Cardiac muscle cell (in vitro differentiated cells and primary cell): Measurements from ENCODE around the gene TRIM13. TPM values are rescaled to one million over a fixed set of nuclear protein-coding genes. Genes with fewer than 3 reads are reported as not detected.

Experiments
- DNase-seq, 2 donors: peaks; one replicate each; pipeline versions ENCODE4 v3.0.0 to v3.0.0-alpha.2; 2010 to 2017; ENCODE audit warnings: low read depth in 1 of 2, low spot score in 1 of 2
- H3K27ac ChIP-seq: fragments of 200-600 bp; sonication (generic); 2 replicates; pipeline ENCODE4 v1.5.1; 2016
- H3K27me3 ChIP-seq: fragments of 200-600 bp; sonication (generic); 2 replicates; pipeline ENCODE4 v1.6.0; 2016; ENCODE audit warnings: control low read depth
- H3K36me3 ChIP-seq: fragments of 200-600 bp; sonication (generic); 2 replicates; pipeline ENCODE4 v1.5.1; 2016; ENCODE audit warnings: control low read depth
- H3K4me1 ChIP-seq: fragments of 200-600 bp; sonication (generic); 2 replicates; pipeline ENCODE4 v1.8.1; 2017; ENCODE audit warnings: low read depth, mild to moderate bottlenecking, mixed run types
- H3K4me3 ChIP-seq: fragments of 200-600 bp; sonication (generic); 2 replicates; pipeline ENCODE4 v1.5.1; 2016; ENCODE audit warnings: mild to moderate bottlenecking
- H3K9me3 ChIP-seq: fragments of 200-600 bp; sonication (generic); 2 replicates; pipeline ENCODE4 v1.5.1; 2017; ENCODE audit warnings: low read depth, mild to moderate bottlenecking, control low read depth
- CTCF ChIP-seq: IDR thresholded peaks from 2 replicates; pipeline ENCODE4 v1.5.1; 2012; ENCODE audit warnings: low read depth, mild to moderate bottlenecking, low read length
- polyA plus RNA-seq: library from polyadenylated mRNA; unstranded; fragments of >200 nt; fragmentation: Nextera tagmentation; extraction: Ambion mirVana; gene quantifications from 2 replicates; pipeline ENCODE4 v1.2.1, GENCODE V29; 2016
- total RNA-seq: library from RNA; depleted of rRNA; stranded (reverse); fragments of >200 nt; gene quantifications from 2 replicates; pipeline ENCODE4 v1.2.3, GENCODE V29; 2016

The TRIM13 gene
- total and polyA plus RNA-seq, 2 experiments from 2014 or later = 13.7 to 19.1 TPM

- H3K27ac ChIP-seq = no peak overlapping the region
- no peak for DNase-seq
- peaks cover 2% of the 10 kb centered on the region for H3K9me3 ChIP-seq
- no peaks in the 10 kb centered on the region for H3K27me3 ChIP-seq
- H3K4me3 ChIP-seq = no peak overlapping the region
- H3K4me1 ChIP-seq = no peaks in the 10 kb centered on the region
- no peaks in the 10 kb centered on the region for H3K36me3 ChIP-seq
- TF ChIP-seq CTCF = no peak
These were observed 40.7 kb upstream of the TRIM13 start for GRCh38 chr13:49956131-49956530.

- Histone ChIP-seq H3K27ac (no peak overlapping the region), H3K4me3 (no peak overlapping the region), H3K4me1 (no peaks in the 10 kb centered on the region), H3K27me3 (no peaks in the 10 kb centered on the region), H3K36me3 (no peaks in the 10 kb centered on the region), H3K9me3 (peaks cover 2% of the 10 kb centered on the region)
- no peak for DNase-seq
- no peak for TF ChIP-seq CTCF
These were observed 38.5 kb upstream of the TRIM13 start for GRCh38 chr13:49958321-49958720.

GRCh38 chr13:49967456-49967855, 29.4 kb upstream of the TRIM13 start:
- no peak overlapping the region for H3K27ac ChIP-seq
- no peaks in the 10 kb centered on the region for H3K9me3 ChIP-seq
- no peak for DNase-seq
- H3K36me3 ChIP-seq = no peaks in the 10 kb centered on the region
- no peaks in the 10 kb centered on the region for H3K4me1 ChIP-seq
- no peaks in the 10 kb centered on the region for H3K27me3 ChIP-seq
- no peak overlapping the region for H3K4me3 ChIP-seq
- TF ChIP-seq CTCF = no peak

GRCh38 chr13:49972709-49973108, 24.1 kb upstream of the TRIM13 start:
- no peak for DNase-seq
- H3K9me3 ChIP-seq = no peaks in the 10 kb centered on the region
- no peaks in the 10 kb centered on the region for H3K4me1 ChIP-seq
- TF ChIP-seq CTCF = no peak
- H3K27me3 ChIP-seq = no peaks in the 10 kb centered on the region
- no peak overlapping the region for H3K4me3 ChIP-seq
- H3K36me3 ChIP-seq = no peaks in the 10 kb centered on the region
- H3K27ac ChIP-seq = no peak overlapping the region

- Histone ChIP-seq H3K36me3 (no peaks in the 10 kb centered on the region), H3K9me3 (no peaks in the 10 kb centered on the region), H3K27me3 (no peaks in the 10 kb centered on the region), H3K4me3 (no peak overlapping the region), H3K27ac (no peak overlapping the region), H3K4me1 (no peaks in the 10 kb centered on the region)
- TF ChIP-seq CTCF = no peak
- DNase-seq = no peak
These were observed 21.0 kb upstream of the TRIM13 start for GRCh38 chr13:49975826-49976225.
